HS-27A (cell line): ENCODE data around the gene TMEM266.

Source experiments
- DNase-seq: peaks from one replicate; pipeline ENCODE4 v3.0.0-alpha.2; 2012; ENCODE audit warnings: low read depth, missing footprints

Gene TMEM266

GRCh38 chr15:76185716-76186115 is 125.9 kb downstream of the TMEM266 start:
- peak; percentile 97 for DNase-seq

GRCh38 chr15:76187163-76187562 is 127.4 kb downstream of the TMEM266 start:
- no peak for DNase-seq

GRCh38 chr15:76189106-76189505 is 129.3 kb downstream of the TMEM266 start:
- no peak for DNase-seq

- no peak for DNase-seq
Observed at GRCh38 chr15:76190070-76190564, 130.3 kb downstream of the TMEM266 start.

- DNase-seq = no peak
Observed at GRCh38 chr15:76190751-76191538, 131.2 kb downstream of the TMEM266 start.

GRCh38 chr15:76191539-76192244 is 131.9 kb downstream of the TMEM266 start:
- DNase-seq = no peak

- DNase-seq = no peak
Observed at GRCh38 chr15:76192715-76193114, 132.9 kb downstream of the TMEM266 start.

GRCh38 chr15:76193934-76194333 is 134.1 kb downstream of the TMEM266 start:
- no peak for DNase-seq

GRCh38 chr15:76195506-76196268 is 135.9 kb downstream of the TMEM266 start:
- DNase-seq = no peak

- DNase-seq = peak; percentile 79
Observed at GRCh38 chr15:76196269-76197231, 136.8 kb downstream of the TMEM266 start.

- DNase-seq = no peak
Observed at GRCh38 chr15:76197703-76198455, 138.1 kb downstream of the TMEM266 start.

GRCh38 chr15:76198456-76199105 is 138.8 kb downstream of the TMEM266 start:
- DNase-seq = no peak

GRCh38 chr15:76199106-76200082 is 139.6 kb downstream of the TMEM266 start:
- peak; percentile 74 for DNase-seq

- no peak for DNase-seq
Observed at GRCh38 chr15:76200083-76200465, 140.3 kb downstream of the TMEM266 start.

GRCh38 chr15:76200641-76201105 is 140.9 kb downstream of the TMEM266 start:
- DNase-seq = no peak

- no peak for DNase-seq
Observed at GRCh38 chr15:76201536-76202255, 141.9 kb downstream of the TMEM266 start.

- no peak for DNase-seq
Observed at GRCh38 chr15:76203346-76204108, 143.7 kb downstream of the TMEM266 start.
